ACC112 (cell line): Measurements from ENCODE around the gene PLEKHG4B.

Experiments
- H2AFZ ChIP-seq: fragments of 200-600 bp; sonication (generic); one replicate; pipeline ENCODE4 v1.6.0; 2017; ENCODE audit warnings: antibody characterized with exemption, low read length; ENCODE audit not compliant: unreplicated experiment
- H3K27ac ChIP-seq: fragments of 200-600 bp; sonication (generic); 2 replicates; pipeline ENCODE4 v1.5.1; 2014; ENCODE audit warnings: low read depth, mild to moderate bottlenecking, antibody characterized with exemption, low read length, moderate library complexity
- H3K27me3 ChIP-seq: fragments of 200-600 bp; sonication (generic); 2 replicates; pipeline ENCODE4 v1.6.1; 2014; ENCODE audit warnings: mild to moderate bottlenecking, antibody characterized with exemption, low read length, moderate library complexity, mixed read lengths; ENCODE audit not compliant: insufficient read depth
- H3K36me3 ChIP-seq: fragments of 200-600 bp; sonication (generic); 2 replicates; pipeline ENCODE4 v1.6.1; 2016; ENCODE audit warnings: mild to moderate bottlenecking, antibody characterized with exemption, low read length, moderate library complexity, mixed read lengths; ENCODE audit not compliant: insufficient read depth
- H3K4me1 ChIP-seq: fragments of 200-600 bp; sonication (generic); one replicate; pipeline ENCODE4 v1.6.1; 2016; ENCODE audit warnings: low read length, mixed read lengths; ENCODE audit not compliant: insufficient read depth, unreplicated experiment, control insufficient read depth
- H3K4me3 ChIP-seq: fragments of 200-600 bp; sonication (generic); 2 replicates; pipeline ENCODE4 v1.5.1; 2014; ENCODE audit warnings: mild to moderate bottlenecking, low read depth, low read length
- H3K79me2 ChIP-seq: fragments of 200-600 bp; sonication (generic); one replicate; pipeline ENCODE4 v1.6.0; 2016; ENCODE audit warnings: low read length; ENCODE audit not compliant: control insufficient read depth, unreplicated experiment, insufficient read depth

Gene PLEKHG4B

DNA sequence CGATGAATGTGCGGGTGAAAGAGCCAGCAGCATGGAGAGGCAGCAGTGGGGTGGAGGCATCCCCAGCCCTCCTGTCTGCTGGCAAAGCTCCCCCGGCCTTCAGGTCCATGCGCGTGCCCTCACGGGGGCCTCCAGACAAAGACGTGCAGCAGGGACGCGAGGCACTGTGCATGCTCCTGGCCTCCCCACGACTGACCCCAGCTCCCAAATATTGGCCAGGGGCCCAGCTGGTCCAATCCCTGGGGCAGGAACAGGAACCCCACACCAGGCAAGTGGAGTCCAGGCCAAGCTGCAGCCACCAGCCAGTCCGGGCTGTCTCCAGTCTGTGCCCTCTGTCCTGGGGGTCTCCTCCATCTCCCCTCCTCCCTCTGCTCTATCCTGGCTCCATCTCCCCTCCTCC is 65.8 kb downstream of the PLEKHG4B start:
- Histone ChIP-seq H2AFZ (no peak overlapping the region), H3K4me3 (no peak overlapping the region), H3K79me2 (no peaks in the 10 kb centered on the region), H3K27ac (no peak overlapping the region), H3K4me1 (peaks cover 26% of the 10 kb centered on the region), H3K27me3 (peaks cover 16% of the 10 kb centered on the region; the same call in 1 of the 2 replicates), H3K36me3 (no peaks in the 10 kb centered on the region)

DNA sequence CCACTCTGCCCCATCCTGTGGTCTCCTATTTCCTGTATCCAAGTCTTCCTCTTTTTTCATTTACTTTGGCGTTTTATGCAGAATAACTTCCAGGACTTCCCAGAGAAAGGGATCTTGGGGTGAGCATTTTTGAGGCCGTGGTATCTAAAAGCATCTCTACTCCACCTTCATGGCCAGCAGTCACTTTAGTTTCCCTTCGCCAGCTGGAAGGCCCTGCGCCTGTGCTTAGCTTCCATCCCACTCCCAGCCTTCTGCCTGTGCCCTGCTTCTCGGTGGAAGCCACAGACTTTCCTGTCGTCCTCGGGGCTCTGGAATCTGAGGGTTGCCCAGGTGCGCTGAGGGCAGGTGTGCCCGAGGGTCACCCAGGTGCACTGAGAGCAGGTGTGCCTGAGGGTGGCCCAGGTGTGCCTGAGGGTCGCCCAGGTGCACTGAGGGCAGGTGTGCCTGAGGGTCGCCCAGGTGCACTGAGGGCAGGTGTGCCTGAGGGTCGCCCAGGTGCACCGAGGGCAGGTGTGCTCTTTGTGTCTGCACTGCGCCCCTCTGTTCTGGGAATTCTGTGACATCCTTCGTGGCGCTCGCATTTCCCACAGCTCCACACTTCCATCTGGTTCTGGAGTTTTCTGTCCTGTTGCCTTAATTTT is 67.0 kb downstream of the PLEKHG4B start:
- peaks cover 16% of the 10 kb centered on the region; the same call in 1 of the 2 replicates for H3K27me3 ChIP-seq
- no peak overlapping the region for H3K4me3 ChIP-seq
- H3K27ac ChIP-seq: no peak overlapping the region
- peaks cover 21% of the 10 kb centered on the region for H3K4me1 ChIP-seq
- H3K79me2 ChIP-seq: no peaks in the 10 kb centered on the region
- no peak overlapping the region for H2AFZ ChIP-seq
- H3K36me3 ChIP-seq: no peaks in the 10 kb centered on the region

DNA sequence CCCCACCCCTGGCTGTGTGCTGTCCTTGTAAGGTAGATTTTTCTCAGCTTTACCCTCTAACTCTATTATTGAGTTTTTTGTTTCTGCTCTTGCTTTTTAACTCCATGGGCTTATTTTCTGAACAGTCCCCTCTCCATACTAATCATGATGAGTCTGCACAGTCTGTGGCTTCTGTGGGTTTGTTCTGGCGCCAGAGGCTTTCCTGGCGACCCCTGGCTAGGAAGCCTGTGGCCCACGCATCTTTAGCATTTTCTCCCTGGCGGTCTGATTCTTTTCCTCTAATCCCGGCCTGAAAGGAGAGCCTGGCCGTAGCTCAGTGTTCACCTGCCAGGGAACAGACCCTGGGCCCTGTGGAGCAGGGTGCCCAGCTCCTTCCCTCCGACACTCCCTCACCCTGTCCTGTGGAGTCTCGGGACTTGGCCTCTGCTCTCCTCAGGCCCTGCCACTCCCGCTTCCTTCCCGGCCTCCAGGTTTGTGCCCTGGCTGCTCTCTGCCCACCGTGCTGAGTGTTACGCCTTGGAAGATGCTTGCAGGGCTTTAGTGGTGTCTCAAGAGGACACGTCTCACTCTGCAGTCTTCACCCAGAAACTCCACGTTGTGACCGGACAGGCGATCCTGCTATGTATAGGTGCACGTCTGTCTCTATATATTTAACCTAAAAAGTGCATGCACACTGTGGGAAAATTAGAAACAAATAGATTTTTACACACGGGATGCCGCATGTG is 67.6 kb downstream of the PLEKHG4B start:
- Histone ChIP-seq H3K27ac (peak overlapping the region; percentile 29; the same call in 1 of the 2 replicates), H3K4me1 (peaks cover 21% of the 10 kb centered on the region), H3K27me3 (peaks cover 16% of the 10 kb centered on the region; the same call in 1 of the 2 replicates), H3K4me3 (no peak overlapping the region), H2AFZ (no peak overlapping the region), H3K79me2 (no peaks in the 10 kb centered on the region), H3K36me3 (no peaks in the 10 kb centered on the region)

DNA sequence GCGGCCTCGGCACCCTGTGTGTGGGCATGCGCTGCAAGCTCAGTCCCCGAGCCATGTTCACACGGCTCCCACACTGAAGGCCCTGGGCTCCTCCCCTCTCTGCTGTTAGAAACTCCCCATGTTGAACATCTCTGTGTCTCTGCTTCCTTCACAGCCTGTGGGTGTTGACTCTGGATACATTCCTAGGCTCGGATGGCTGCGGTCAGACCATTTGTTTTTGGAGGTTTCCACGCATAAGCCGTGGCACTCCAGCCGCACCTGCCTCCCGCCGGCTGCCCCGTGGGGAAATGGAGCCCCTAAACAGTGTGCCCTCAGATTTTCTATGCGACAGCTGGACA is 68.2 kb downstream of the PLEKHG4B start:
- peaks cover 21% of the 10 kb centered on the region for H3K4me1 ChIP-seq
- no peak overlapping the region for H2AFZ ChIP-seq
- H3K79me2 ChIP-seq: no peaks in the 10 kb centered on the region
- H3K36me3 ChIP-seq: no peaks in the 10 kb centered on the region
- no peak overlapping the region for H3K4me3 ChIP-seq
- H3K27ac ChIP-seq: no peak overlapping the region
- H3K27me3 ChIP-seq: peaks cover 16% of the 10 kb centered on the region; the same call in 1 of the 2 replicates

DNA sequence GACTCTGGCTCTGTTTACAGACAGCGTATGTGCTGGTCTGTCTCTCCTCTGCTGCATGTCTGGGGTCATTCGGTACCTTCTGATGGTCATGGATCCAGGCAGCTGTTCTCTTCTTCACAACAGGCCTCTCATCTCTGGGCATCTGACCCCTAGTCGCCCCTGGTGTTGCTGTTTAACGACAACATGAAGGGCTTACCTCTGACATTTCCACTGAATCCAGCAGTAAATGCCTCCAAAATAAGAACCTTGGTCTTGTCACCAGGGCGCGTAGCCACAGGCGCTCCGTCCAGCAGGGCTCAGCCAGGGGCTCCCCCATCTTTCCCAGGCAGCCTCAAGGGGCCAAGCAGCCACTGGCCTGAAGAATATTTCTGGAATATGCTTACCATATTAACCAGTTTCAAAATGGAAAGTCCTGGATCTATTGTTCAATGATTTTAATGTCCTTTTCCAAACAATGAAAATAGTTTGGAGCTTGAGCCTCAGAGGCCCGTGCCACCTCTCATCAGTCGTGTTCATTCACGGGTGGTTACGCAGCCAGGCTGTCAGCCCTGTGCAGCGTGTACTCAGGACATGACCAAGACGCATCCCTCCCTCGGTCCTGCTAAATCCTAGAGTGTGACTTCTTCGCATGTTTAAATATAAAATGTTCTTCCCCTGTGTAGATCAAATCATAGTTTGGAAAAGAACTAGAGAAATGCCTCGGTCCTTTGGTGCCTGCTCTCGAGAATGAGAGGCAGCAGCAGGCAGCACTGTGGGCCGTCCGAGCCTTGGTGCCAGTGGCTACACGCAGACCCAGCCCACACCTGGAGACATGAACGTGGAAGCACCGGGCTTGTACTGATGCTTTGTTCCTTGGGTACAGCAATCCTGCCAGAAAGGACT is 69.2 kb downstream of the PLEKHG4B start:
- H3K4me3 ChIP-seq: no peak overlapping the region
- peaks cover 21% of the 10 kb centered on the region for H3K4me1 ChIP-seq
- no peaks in the 10 kb centered on the region for H3K36me3 ChIP-seq
- H3K79me2 ChIP-seq: no peaks in the 10 kb centered on the region
- no peak overlapping the region for H3K27ac ChIP-seq
- H3K27me3 ChIP-seq: peaks cover 16% of the 10 kb centered on the region; the same call in 1 of the 2 replicates
- H2AFZ ChIP-seq: no peak overlapping the region

DNA sequence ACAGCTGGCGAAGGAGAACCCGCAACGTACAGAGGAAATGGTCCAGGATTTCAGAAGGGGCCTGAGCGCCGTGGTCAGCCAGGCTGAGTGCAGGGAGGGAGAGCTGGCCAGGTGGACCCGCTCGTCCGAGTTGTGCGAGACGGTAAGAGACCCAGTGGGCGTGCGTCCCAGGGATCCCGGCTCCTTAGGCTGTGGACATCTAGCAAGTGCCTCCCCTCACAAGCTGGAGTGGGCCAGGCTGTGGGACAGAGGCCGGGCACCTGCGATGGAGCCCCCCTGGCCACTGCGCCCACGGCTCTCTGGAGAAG is 69.8 kb downstream of the PLEKHG4B start:
- H3K27me3 ChIP-seq: peaks cover 16% of the 10 kb centered on the region; the same call in 1 of the 2 replicates
- no peaks in the 10 kb centered on the region for H3K79me2 ChIP-seq
- no peak overlapping the region for H3K4me3 ChIP-seq
- no peak overlapping the region for H3K27ac ChIP-seq
- H2AFZ ChIP-seq: no peak overlapping the region
- H3K4me1 ChIP-seq: peaks cover 21% of the 10 kb centered on the region
- H3K36me3 ChIP-seq: no peaks in the 10 kb centered on the region

DNA sequence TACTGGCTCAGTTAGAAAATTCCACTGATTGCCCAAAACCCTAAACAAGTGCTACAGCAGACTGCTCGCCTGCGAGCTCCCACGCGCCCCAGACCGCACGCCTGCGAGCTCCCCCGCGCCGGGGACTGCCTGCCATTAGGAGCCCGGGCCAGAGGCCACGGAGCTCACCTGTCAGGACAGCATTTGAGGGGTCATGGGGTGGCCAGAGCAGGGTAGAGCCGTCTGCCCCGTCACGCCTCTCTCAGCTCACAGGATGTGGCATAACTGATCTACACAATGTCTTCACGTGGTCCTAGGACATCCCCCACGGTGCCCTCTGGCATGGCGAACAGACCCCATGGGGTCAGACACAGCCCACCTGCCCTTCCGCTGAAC is 70.2 kb downstream of the PLEKHG4B start:
- Histone ChIP-seq H2AFZ (no peak overlapping the region), H3K4me3 (no peak overlapping the region), H3K27me3 (peaks cover 16% of the 10 kb centered on the region; the same call in 1 of the 2 replicates), H3K27ac (no peak overlapping the region), H3K4me1 (peaks cover 21% of the 10 kb centered on the region), H3K36me3 (no peaks in the 10 kb centered on the region), H3K79me2 (no peaks in the 10 kb centered on the region)

DNA sequence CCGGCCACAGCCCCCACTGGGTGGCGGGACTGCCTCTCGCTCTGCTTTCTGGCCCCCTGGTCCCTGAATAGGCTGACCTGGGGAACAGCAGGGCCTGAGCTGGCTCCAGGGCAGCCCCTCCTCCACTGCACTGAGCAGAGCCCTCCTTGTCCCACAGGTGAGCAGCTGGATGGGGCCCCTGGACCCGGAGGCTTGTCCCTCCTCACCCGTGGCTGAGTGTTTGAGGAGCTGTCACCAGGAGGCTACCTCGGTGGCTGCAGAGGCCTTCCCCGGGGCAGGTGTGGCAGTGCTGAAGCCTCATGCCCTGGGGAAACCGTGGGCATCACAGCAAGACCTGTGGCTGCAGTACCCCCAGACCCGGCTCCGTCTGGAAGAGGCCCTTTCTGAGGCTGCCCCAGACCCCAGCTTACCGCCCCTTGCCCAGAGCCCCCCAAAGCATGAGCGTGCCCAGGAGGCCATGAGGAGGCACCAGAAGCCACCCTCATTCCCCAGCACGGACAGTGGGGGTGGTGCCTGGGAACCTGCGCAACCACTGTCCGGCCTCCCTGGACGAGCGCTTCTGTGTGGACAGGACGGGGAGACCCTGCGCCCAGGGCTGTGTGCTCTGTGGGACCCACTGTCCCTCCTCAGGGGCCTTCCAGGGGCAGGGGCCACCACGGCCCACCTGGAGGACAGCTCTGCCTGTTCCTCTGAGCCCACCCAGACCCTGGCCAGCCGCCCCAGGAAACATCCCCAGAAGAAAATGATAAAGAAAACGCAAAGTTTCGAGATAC is 70.8 kb downstream of the PLEKHG4B start:
- H3K4me3 ChIP-seq: no peak overlapping the region
- H3K27ac ChIP-seq: no peak overlapping the region
- H3K4me1 ChIP-seq: peaks cover 21% of the 10 kb centered on the region
- no peaks in the 10 kb centered on the region for H3K36me3 ChIP-seq
- H2AFZ ChIP-seq: no peak overlapping the region
- H3K27me3 ChIP-seq: peaks cover 16% of the 10 kb centered on the region; the same call in 1 of the 2 replicates
- no peaks in the 10 kb centered on the region for H3K79me2 ChIP-seq

DNA sequence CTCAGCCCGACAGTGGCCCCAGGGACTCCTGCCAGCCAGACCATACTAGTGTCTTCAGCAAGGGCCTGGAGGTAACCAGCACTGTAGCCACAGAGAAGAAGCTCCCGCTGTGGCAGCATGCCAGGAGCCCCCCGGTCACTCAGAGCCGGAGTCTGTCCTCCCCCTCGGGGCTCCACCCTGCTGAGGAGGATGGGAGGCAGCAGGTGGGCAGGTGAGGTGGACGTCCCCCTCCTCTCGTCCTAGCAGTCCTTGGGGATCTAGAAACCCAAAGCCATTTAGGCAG is 71.3 kb downstream of the PLEKHG4B start:
- H3K4me1 ChIP-seq: peaks cover 26% of the 10 kb centered on the region
- H3K36me3 ChIP-seq: no peaks in the 10 kb centered on the region
- peaks cover 16% of the 10 kb centered on the region; the same call in 1 of the 2 replicates for H3K27me3 ChIP-seq
- H3K27ac ChIP-seq: no peak overlapping the region
- no peak overlapping the region for H3K4me3 ChIP-seq
- H3K79me2 ChIP-seq: no peaks in the 10 kb centered on the region
- H2AFZ ChIP-seq: no peak overlapping the region

DNA sequence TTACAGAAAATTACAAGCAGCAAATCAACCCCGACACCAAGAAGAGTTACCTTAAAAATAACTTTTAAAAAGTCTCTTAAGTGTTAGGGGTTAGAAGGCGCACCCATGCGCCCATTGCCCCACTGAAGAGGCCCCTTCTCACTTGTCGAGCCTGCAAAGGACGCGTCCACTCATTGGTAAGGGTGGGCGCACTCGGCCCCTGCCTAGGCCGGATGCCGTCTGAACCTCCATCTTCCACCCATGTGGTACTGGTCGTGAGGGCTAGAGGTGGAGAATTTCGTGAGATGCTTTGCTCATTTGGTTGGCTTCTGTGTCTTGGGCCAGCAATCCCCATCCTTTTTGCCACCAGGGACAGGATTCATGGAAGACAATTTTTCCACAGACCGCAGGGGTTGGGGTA is 71.9 kb downstream of the PLEKHG4B start:
- no peaks in the 10 kb centered on the region for H3K79me2 ChIP-seq
- H3K27me3 ChIP-seq: peaks cover 16% of the 10 kb centered on the region; the same call in 1 of the 2 replicates
- H3K4me1 ChIP-seq: peaks cover 23% of the 10 kb centered on the region
- H3K36me3 ChIP-seq: no peaks in the 10 kb centered on the region
- no peak overlapping the region for H3K4me3 ChIP-seq
- H2AFZ ChIP-seq: no peak overlapping the region
- H3K27ac ChIP-seq: no peak overlapping the region
